ENCODE results near the gene CCDC186.
A peak's percentile ranks its signal among the peaks of the same experiment; 100 is the strongest.

The CCDC186 gene

DNA sequence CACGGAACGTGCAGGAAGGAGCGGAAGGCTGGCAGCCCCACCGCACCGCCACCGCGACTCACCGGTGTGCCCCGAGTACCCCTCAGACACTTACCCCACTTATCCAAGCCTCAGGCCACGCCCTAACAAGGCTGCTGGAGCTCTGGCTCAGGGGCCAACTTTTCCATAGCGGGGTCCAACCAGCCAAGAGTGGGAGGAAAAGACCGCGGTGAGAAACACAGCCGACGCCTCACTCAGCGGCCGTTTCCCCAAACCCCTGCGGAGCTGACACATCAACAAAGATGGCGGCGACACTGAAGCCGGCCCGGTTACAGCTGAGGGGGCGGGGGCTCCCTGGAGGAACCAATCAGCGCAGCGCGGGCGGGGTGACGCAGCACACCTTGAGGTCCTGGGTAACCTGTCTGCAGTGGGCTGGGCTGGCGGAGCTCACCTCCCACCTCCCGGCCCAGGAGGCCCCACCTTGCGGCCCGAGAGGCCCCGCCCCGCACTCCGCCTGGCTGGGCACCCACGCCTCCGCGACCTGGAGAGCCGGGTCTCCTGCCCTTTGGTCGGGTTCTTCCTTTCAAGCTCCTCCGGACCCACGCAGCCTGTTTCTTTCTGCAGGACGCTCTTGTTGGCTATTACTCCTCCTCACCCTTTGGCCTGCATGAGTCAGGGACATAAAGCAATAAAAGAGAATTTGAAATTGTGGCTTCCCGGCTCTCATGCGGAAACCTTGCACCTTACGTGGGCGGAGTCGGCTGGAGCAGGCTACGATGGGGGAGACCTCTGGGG, at the start of gene CCDC186:
TSS of gene CCDC186 (minus strand) at position 283 of the 774 bp plus-strand sequence. CDS start 10,935 bp downstream, outside the sequence.
- peak; percentile 99 for ATAC-seq

GRCh38 chr10:114223066-114223465, 49.1 kb upstream of the CCDC186 start:
- no peak for ATAC-seq

GRCh38 chr10:114221235-114221634, 47.2 kb upstream of the CCDC186 start:
- ATAC-seq: no peak

DNA sequence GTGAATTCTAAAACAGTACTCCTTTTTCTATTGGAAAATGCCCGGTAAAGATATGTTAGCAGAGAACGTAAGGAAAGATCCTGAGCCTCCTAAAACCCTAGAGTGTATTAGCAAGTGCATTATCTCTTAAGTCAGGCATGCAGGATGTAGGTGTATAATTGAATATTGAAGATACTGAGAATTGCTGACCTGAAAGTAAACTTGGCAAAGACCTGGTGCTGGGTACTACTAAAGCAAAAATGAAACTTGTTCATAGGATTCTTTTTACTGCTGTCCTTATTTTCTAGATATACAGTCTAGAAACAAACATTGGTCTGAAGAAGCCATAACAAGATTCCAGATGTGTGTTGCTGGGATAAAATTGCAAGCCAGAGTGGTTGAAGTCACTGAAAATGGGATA, 46.3 kb upstream of the CCDC186 start:
- no peak for ATAC-seq

GRCh38 chr10:114215033-114215432, 41.0 kb upstream of the CCDC186 start:
- no peak for ATAC-seq

DNA sequence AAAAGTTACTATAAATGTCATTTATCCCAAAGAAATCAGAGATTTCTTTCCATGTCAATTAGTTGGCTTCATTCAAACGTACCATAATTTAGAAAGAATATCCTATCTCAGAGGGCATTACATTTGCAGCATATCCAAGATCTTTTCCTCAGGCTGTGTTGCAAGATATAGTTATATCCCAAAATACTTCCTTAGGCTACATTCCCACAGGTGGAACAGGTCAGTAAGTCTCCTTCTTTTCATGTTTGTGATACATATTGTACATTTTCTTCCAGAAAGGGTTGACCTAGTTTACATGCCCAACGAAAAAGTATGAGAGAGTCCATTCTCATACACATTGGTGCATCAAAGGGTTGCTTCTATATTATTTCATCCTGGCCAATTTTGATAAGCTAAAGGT, 38.1 kb upstream of the CCDC186 start:
- no peak for ATAC-seq

DNA sequence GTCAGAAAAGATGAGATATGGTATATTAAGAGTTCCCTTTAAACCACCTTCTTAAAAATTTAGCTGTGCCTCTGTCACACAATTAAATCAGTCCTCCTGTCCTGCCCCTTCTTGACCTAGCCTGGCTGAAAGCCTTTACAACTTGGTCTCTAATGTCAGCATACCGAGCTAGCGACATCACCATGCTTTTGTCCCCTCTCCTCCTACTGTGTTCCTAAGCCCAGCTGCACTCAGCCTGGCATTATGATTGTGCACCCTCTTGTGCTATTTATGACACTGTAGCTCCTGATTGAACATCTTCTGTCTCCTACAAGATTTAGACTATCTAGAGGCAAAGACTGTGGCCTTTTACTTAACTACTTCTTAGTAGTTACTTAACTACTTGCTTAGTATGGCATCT, 34.3 kb upstream of the CCDC186 start:
- no peak for ATAC-seq

DNA sequence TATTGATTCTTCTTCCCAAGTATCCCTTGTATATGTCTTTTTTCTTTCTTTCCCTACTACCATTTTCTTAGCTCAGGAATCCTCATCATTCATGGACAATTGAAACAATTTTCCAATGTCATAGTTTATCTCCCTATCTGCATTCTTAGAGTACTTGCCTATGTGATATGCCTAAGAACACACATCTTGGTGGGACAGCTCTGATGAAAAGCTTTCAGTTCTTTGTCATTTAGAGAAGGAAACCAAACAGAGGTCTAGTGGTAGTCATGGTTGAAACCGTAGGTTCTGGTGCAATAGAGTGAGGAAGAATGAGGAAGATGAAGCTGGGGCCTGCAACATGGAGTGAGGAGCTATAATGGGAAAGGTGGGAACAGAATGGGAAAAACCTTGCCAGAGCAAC, 33.3 kb upstream of the CCDC186 start:
- no peak for ATAC-seq

GRCh38 chr10:114206902-114207301, 32.9 kb upstream of the CCDC186 start:
- ATAC-seq: no peak

GRCh38 chr10:114202812-114203211, 28.8 kb upstream of the CCDC186 start:
- ATAC-seq: no peak

DNA sequence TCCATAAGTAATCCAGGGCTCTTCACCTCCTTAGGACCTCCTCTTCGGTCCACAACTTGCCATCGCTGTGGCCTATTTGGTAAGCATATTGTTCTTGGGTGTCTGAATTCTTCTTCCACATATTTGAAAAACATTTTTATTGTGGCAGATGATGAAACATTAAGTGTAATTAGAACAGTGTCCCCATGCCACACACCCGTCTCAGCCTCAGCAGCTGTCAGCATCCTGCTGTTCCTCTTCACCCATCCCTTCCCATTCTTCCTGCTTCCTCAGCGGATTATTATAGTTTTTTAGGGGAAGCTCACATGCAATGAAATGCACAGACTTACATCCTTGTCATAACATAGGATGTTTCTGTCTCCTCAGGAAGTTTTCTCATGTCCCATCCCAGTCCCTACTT, 25.2 kb upstream of the CCDC186 start:
- ATAC-seq: no peak

GRCh38 chr10:114195079-114195478, 21.1 kb upstream of the CCDC186 start:
- ATAC-seq: peak in 1 of 2 donors; percentile 21

DNA sequence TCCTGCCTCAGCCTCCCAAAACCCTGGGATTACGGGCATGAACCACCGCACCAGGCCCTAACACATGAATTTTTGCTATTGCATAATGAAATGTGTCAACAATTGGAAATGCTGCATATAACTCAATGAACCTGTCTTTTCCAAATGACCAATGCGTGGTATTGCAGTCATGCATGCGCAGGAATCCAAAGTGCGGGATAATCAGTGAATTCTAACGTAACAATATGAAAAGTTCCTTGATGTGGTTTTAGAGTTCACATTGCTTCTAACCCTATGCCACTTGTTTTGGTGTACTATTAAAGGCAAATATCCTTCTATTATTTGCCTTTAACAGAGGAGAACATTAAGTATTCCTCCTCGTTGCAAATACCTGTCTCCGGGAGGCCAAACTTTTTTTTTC, 15.7 kb upstream of the CCDC186 start:
- ATAC-seq: no peak

DNA sequence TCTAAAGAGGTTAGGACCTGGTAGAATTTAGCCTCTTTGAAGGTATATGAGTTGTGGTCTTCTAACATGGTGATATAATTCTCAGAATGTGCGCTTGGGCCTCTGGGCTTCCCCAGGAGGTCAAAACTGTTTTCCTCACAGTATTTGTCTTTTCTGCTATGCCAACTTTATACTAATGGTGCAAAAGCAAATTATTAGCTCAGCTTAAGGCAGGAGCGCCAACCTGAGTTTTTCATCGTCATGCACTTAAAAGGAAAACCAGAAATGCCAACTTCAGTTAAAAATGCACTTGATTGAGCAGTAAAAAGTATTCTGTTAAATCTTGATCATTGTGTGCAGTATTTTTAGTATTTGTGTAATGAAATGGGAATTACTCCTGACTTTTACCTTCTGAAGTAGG, 14.9 kb upstream of the CCDC186 start:
- ATAC-seq: no peak

GRCh38 chr10:114188001-114188400, 14.0 kb upstream of the CCDC186 start:
- ATAC-seq: no peak

- ATAC-seq: no peak
Measured at GRCh38 chr10:114184276-114184675, 10.3 kb upstream of the CCDC186 start.

- no peak for ATAC-seq
Measured at GRCh38 chr10:114183563-114183962, 9.6 kb upstream of the CCDC186 start.

DNA sequence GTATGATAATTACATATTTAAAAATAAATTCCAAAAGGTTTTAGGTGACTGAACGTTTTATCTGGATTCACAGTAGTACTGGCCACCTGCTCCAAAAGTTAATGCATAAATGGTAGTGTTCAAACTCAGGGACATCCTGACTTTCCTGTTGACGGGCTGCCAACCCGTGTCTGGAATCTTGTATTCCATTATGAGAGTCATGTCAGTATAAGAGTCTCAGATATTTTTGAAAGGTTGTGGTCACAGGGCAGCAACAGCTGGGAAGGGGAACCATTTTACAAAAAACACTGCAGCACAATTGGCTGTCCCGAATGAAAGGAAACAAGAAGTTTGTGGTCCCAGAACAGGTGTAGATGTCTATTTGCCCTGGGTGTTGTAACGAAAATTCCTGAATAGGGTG, 8.0 kb upstream of the CCDC186 start:
- ATAC-seq: no peak

DNA sequence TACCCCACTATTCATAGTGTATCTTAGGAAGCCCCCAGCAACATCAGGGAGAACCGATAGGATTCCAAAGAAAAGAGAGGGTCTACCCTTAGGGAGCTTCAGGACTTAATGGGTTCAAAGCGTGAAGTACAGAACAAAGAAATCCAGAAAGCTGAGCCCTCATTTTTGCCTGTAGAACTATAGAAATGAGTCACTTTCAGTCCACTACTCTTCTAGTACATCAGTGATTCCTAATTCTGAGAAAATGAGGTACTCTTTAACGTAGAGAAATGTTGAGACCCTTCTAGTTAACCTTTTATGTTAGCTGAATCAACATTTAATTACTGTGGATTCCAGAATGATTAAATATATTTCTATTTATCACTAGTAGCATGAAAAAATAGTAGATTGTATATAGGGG, 6.9 kb upstream of the CCDC186 start:
- ATAC-seq: no peak

- no peak for ATAC-seq
Measured at GRCh38 chr10:114179747-114180146, 5.7 kb upstream of the CCDC186 start.

DNA sequence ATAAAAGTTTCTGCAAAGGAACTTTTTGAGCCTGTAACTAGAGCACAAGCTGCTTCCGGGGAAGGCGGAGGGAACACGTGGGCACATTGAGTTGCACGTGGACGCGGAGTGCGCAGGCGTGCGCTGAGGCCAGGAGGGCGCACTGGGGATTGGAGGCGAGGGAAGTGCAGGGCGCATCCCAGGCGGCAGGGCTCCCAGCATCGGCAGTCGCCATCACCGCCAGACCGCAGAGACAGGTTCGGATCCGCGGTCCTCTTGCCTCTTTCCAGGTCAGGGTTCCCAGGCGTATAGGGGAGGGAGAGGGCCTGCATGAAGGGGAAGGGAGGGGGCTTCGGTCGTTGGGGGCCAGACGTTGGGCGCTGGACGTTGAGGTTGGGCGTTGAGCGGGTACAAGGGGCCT, 5.1 kb upstream of the CCDC186 start, which contains the start of gene TDRD1:
TSS of gene TDRD1 (plus strand) at position 206 of the 400 bp plus-strand sequence. CDS start 8,479 bp downstream, outside the sequence.
- no peak for ATAC-seq

DNA sequence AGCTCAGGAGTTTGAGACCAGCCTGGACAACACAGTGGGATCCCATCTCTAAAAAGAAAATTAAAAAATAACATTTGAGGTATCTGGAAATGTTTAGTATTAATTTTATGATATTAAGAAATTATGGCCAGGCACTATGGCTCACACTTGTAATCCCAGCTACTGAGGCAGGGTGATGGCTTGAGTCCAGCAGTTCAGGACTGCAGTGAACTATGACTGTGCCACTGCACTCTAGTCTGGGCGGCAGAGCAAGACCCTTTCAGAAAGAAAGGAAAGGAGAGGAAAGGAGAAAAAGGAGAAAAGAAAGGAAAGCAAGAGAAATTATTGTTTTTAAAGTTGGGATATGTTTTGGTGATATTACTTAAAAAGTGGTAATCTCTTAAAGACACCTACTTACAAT, 2.5 kb upstream of the CCDC186 start:
- no peak for ATAC-seq

- no peak for ATAC-seq
Measured at GRCh38 chr10:114175667-114176066, 1.7 kb upstream of the CCDC186 start.

DNA sequence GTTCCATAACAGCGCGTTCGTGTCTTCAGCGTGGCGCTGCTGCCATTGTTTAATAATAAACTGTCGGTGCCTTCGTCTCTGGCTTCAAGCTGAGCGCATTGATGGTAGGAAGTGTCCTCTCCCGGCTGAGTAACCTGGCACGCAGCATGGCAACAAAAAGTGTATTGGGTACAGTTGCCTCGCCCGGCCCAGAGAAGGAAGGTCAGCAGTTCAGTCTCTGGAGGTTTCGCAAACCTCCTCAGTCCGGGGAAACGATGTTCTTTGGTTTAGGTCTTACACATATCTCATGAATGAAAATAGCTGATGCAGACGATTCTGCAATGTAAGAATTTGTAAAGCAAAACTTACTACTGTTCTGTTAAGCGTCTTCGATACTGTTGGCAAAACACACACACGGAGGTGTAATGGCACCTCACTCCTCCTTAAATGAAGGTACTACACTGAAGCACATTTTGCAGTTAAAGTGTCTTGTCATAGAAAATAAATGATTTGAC, 739 bp upstream of the CCDC186 start:
- no peak for ATAC-seq

GRCh38 chr10:114173603-114173920, 441 bp downstream of the CCDC186 start:
- ATAC-seq: no peak

Measured in activated CD4-positive, CD25-positive, alpha-beta regulatory T cell treated with anti-CD3 and anti-CD28 coated beads, Interleukin-2, amount 50 U/mL, for 24 hours (primary cell).